ENCODE data around the gene PACSIN3. TPM values are rescaled to one million over a fixed set of nuclear protein-coding genes. Genes with fewer than 3 reads are reported as not detected.

The PACSIN3 gene
- total and polyA plus RNA-seq, 2 of the 13 experiments (the other 11 are each of a cell fraction or from before 2014, with no cell fraction given), result 47.9 to 93.3 TPM

DNA sequence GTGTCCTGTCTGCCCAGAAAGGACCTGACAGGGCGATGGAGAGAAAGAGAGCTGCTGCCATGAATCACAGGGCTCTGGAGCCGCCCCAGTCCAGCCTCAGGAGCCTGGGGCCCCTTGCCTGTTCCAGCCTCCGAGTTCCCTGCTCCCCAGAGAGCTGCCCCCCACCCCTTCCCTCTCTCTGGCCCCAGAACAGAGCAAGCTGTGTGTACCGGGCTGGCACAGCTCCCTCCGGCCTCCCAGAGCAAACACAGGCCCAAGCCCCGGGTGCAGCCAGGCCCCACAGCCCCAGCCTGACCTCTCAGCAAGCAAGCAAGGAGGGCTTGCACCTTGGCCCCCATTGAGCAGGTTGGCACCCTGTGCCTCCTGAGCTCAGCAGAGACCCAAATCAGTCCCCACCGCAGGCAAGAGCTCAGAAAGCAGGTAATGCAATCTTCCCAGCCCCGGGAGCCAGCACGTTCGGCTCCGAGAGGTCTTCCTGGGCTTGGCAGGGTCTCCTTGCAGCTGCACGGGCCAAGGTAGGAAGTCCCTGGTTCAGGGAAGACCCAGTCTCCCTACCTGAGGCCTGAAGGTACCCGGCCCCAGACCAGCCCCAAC lies 1.4 kb downstream of the PACSIN3 start (continued):
- TF ChIP-seq, protein P1, sequence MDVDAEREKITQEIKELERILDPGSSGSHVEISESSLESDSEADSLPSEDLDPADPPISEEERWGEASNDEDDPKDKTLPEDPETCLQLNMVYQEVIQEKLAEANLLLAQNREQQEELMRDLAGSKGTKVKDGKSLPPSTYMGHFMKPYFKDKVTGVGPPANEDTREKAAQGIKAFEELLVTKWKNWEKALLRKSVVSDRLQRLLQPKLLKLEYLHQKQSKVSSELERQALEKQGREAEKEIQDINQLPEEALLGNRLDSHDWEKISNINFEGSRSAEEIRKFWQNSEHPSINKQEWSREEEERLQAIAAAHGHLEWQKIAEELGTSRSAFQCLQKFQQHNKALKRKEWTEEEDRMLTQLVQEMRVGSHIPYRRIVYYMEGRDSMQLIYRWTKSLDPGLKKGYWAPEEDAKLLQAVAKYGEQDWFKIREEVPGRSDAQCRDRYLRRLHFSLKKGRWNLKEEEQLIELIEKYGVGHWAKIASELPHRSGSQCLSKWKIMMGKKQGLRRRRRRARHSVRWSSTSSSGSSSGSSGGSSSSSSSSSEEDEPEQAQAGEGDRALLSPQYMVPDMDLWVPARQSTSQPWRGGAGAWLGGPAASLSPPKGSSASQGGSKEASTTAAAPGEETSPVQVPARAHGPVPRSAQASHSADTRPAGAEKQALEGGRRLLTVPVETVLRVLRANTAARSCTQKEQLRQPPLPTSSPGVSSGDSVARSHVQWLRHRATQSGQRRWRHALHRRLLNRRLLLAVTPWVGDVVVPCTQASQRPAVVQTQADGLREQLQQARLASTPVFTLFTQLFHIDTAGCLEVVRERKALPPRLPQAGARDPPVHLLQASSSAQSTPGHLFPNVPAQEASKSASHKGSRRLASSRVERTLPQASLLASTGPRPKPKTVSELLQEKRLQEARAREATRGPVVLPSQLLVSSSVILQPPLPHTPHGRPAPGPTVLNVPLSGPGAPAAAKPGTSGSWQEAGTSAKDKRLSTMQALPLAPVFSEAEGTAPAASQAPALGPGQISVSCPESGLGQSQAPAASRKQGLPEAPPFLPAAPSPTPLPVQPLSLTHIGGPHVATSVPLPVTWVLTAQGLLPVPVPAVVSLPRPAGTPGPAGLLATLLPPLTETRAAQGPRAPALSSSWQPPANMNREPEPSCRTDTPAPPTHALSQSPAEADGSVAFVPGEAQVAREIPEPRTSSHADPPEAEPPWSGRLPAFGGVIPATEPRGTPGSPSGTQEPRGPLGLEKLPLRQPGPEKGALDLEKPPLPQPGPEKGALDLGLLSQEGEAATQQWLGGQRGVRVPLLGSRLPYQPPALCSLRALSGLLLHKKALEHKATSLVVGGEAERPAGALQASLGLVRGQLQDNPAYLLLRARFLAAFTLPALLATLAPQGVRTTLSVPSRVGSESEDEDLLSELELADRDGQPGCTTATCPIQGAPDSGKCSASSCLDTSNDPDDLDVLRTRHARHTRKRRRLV (CRISPR knock-in tag; IDR thresholded peaks at IDR 0.05), result peak; percentile 73
- TF ChIP-seq ARID2 (CRISPR knock-in tag; IDR thresholded peaks at IDR 0.05; ENCODE audit: borderline replicate concordance) (no peak), AGO1 (IDR thresholded peaks at IDR 0.05; ENCODE audit: low read depth, low read length, poor library complexity, severe bottlenecking) (peak; percentile 72), THAP11 (CRISPR knock-in tag; IDR thresholded peaks at IDR 0.05) (peak; percentile 44; the same call in 1 of the 2 replicates), ZFY (CRISPR knock-in tag; IDR thresholded peaks at IDR 0.05) (peak; percentile 83), ZNF615 (CRISPR knock-in tag; IDR thresholded peaks at IDR 0.05; ENCODE audit: borderline replicate concordance) (no peak), HMG20A (CRISPR knock-in tag; IDR thresholded peaks at IDR 0.05; ENCODE audit: borderline replicate concordance) (peak; percentile 15; the same call in 1 of the 2 replicates), MED1 (CRISPR knock-in tag; IDR thresholded peaks at IDR 0.05) (peak; percentile 55; the same call in 1 of the 2 replicates), BHLHE40 (IDR thresholded peaks at IDR 0.05; ENCODE audit: low read length) (peak; percentile 23; the same call in 1 of the 2 replicates), TCF12 (IDR thresholded peaks at IDR 0.05) (no peak), TCF12 (CRISPR knock-in tag; IDR thresholded peaks at IDR 0.05) (peak; percentile 75; the same call in 1 of the 2 replicates), THYN1 (CRISPR knock-in tag; IDR thresholded peaks at IDR 0.05; ENCODE audit: borderline replicate concordance, low read depth) (no peak), ZNF335 (CRISPR knock-in tag; IDR thresholded peaks at IDR 0.05) (no peak), RAD21 (CRISPR knock-in tag; IDR thresholded peaks at IDR 0.05) (peak; percentile 46), ZBTB38 (CRISPR knock-in tag; IDR thresholded peaks at IDR 0.05) (no peak), TBX3 (IDR thresholded peaks at IDR 0.05; ENCODE audit: borderline replicate concordance) (0 out of 2 replicates have a peak, but pooled peaks have one; percentile 18), ARNTL (CRISPR knock-in tag; IDR thresholded peaks at IDR 0.05) (0 out of 2 replicates have a peak, but pooled peaks have one; percentile 36), GATAD1 (CRISPR knock-in tag; IDR thresholded peaks at IDR 0.05) (0 out of 2 replicates have a peak, but pooled peaks have one; percentile 19)
- TF ChIP-seq, protein P2, sequence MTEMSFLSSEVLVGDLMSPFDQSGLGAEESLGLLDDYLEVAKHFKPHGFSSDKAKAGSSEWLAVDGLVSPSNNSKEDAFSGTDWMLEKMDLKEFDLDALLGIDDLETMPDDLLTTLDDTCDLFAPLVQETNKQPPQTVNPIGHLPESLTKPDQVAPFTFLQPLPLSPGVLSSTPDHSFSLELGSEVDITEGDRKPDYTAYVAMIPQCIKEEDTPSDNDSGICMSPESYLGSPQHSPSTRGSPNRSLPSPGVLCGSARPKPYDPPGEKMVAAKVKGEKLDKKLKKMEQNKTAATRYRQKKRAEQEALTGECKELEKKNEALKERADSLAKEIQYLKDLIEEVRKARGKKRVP (CRISPR knock-in tag; IDR thresholded peaks at IDR 0.05), result peak in 1 of 2 experiments; percentile 23; a peak in 1 of 4 replicates
- TF ChIP-seq, protein P3, sequence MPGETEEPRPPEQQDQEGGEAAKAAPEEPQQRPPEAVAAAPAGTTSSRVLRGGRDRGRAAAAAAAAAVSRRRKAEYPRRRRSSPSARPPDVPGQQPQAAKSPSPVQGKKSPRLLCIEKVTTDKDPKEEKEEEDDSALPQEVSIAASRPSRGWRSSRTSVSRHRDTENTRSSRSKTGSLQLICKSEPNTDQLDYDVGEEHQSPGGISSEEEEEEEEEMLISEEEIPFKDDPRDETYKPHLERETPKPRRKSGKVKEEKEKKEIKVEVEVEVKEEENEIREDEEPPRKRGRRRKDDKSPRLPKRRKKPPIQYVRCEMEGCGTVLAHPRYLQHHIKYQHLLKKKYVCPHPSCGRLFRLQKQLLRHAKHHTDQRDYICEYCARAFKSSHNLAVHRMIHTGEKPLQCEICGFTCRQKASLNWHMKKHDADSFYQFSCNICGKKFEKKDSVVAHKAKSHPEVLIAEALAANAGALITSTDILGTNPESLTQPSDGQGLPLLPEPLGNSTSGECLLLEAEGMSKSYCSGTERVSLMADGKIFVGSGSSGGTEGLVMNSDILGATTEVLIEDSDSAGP (CRISPR knock-in tag; IDR thresholded peaks at IDR 0.05; ENCODE audit: borderline replicate concordance), result peak; percentile 81
- TF ChIP-seq, protein P4, sequence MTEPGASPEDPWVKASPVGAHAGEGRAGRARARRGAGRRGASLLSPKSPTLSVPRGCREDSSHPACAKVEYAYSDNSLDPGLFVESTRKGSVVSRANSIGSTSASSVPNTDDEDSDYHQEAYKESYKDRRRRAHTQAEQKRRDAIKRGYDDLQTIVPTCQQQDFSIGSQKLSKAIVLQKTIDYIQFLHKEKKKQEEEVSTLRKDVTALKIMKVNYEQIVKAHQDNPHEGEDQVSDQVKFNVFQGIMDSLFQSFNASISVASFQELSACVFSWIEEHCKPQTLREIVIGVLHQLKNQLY (CRISPR knock-in tag; IDR thresholded peaks at IDR 0.05), result peak; percentile 49; the same call in 1 of the 2 replicates
